Ishikawa (cell line): Measurements from ENCODE around the gene KCNIP4.

Source experiments
- CEBPB ChIP-seq: IDR thresholded peaks from 2 replicates; pipeline ENCODE4 v1.6.1; 2012
- CREB1 ChIP-seq: IDR thresholded peaks from 2 replicates; pipeline ENCODE4 v1.6.1; 2012; ENCODE audit warnings: low read depth
- EGR1 ChIP-seq: IDR thresholded peaks from 2 replicates; pipeline ENCODE4 v1.6.1; 2012
- EP300 ChIP-seq: IDR thresholded peaks from 2 replicates; pipeline ENCODE4 v1.6.1; 2012; ENCODE audit warnings: borderline replicate concordance
- FOXM1 ChIP-seq: IDR thresholded peaks from 2 replicates; pipeline ENCODE4 v1.6.1; 2012; ENCODE audit warnings: low read depth, borderline replicate concordance
- MAX ChIP-seq: IDR thresholded peaks from 2 replicates; pipeline ENCODE4 v1.6.1; 2012
- NFIC ChIP-seq: IDR thresholded peaks from 2 replicates; pipeline ENCODE4 v1.6.1; 2012
- RAD21 ChIP-seq: IDR thresholded peaks from 2 replicates; pipeline ENCODE4 v1.6.1; 2012; ENCODE audit warnings: low read depth
- TAF1 ChIP-seq: IDR thresholded peaks from 2 replicates; pipeline ENCODE4 v1.6.1; 2012; ENCODE audit warnings: low read depth, mild to moderate bottlenecking
- TCF12 ChIP-seq: IDR thresholded peaks from 2 replicates; pipeline ENCODE4 v1.6.1; 2012; ENCODE audit warnings: low read depth
- TEAD4 ChIP-seq: IDR thresholded peaks from 2 replicates; pipeline ENCODE4 v1.6.1; 2012
- YY1 ChIP-seq: IDR thresholded peaks from 2 replicates; pipeline ENCODE4 v1.6.1; 2012; ENCODE audit warnings: low read depth
- ZBTB7A ChIP-seq: IDR thresholded peaks from 2 replicates; pipeline ENCODE4 v1.6.1; 2012; ENCODE audit warnings: low read depth
- TF ChIP-seq, protein P1 (sequence below): IDR thresholded peaks from 2 replicates; pipeline ENCODE4 v1.6.1; 2012; ENCODE audit warnings: low read depth, mild to moderate bottlenecking
- TF ChIP-seq, protein P2 (sequence below): IDR thresholded peaks from 2 replicates; pipeline ENCODE4 v1.6.1; 2012

The KCNIP4 gene

DNA sequence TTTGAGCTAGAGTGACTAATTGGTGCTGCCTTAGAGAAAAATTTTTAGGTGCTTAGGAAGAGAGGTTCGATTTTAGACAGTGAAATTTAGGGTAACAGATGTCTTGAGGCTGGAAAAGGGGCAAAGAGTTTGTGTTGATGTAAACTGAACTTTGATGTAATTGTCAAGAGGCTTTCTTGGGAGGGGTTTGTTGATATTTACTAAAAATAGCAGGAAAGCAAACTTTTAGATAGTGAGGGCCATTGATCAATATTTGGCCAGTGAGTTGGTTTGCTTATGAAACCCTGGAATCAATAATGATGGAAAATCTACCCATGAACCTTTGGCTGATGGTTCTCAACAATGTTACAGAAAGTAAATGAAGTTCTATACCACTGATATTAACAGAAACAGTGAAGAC is 537.5 kb downstream of the KCNIP4 start:
- TF ChIP-seq FOXM1 (no peak), RAD21 (no peak), ZBTB7A (no peak), TAF1 (no peak), TCF12 (no peak), NFIC (no peak), EGR1 (no peak), CEBPB (no peak), CREB1 (no peak), EP300 (no peak), YY1 (no peak), TEAD4 (no peak)
- TF ChIP-seq, protein P1, sequence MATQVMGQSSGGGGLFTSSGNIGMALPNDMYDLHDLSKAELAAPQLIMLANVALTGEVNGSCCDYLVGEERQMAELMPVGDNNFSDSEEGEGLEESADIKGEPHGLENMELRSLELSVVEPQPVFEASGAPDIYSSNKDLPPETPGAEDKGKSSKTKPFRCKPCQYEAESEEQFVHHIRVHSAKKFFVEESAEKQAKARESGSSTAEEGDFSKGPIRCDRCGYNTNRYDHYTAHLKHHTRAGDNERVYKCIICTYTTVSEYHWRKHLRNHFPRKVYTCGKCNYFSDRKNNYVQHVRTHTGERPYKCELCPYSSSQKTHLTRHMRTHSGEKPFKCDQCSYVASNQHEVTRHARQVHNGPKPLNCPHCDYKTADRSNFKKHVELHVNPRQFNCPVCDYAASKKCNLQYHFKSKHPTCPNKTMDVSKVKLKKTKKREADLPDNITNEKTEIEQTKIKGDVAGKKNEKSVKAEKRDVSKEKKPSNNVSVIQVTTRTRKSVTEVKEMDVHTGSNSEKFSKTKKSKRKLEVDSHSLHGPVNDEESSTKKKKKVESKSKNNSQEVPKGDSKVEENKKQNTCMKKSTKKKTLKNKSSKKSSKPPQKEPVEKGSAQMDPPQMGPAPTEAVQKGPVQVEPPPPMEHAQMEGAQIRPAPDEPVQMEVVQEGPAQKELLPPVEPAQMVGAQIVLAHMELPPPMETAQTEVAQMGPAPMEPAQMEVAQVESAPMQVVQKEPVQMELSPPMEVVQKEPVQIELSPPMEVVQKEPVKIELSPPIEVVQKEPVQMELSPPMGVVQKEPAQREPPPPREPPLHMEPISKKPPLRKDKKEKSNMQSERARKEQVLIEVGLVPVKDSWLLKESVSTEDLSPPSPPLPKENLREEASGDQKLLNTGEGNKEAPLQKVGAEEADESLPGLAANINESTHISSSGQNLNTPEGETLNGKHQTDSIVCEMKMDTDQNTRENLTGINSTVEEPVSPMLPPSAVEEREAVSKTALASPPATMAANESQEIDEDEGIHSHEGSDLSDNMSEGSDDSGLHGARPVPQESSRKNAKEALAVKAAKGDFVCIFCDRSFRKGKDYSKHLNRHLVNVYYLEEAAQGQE = no peak
- TF ChIP-seq, protein P2, sequence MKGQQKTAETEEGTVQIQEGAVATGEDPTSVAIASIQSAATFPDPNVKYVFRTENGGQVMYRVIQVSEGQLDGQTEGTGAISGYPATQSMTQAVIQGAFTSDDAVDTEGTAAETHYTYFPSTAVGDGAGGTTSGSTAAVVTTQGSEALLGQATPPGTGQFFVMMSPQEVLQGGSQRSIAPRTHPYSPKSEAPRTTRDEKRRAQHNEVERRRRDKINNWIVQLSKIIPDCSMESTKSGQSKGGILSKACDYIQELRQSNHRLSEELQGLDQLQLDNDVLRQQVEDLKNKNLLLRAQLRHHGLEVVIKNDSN = no peak

GRCh38 chr4:21410372-21410771 is 538.2 kb downstream of the KCNIP4 start:
- TF ChIP-seq TCF12 (no peak), TEAD4 (no peak)

DNA sequence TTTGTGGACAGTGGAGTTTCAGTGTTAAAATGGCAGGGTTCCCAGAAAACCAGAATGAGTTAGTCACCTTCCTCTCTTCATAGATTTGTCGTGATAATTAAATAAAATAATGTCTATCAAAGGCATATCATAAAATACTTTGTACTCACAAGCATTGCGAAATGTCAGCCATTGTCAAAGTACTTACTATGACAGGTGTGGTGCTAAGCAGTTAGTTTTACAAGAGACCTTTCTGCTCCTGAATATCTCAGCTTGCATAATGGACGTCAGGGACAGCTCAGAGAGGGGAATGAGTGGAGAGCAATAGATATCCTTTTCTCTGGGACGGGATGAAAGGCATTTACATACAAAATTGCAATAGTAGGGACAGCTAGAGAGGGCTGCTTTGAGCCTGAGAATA is 560.9 kb downstream of the KCNIP4 start:
- TF ChIP-seq EGR1 (no peak), TEAD4 (no peak), MAX (no peak), ZBTB7A (no peak), TCF12 (no peak), YY1 (no peak), EP300 (no peak), NFIC (no peak), TAF1 (no peak), FOXM1 (no peak), RAD21 (no peak), CREB1 (no peak), CEBPB (no peak)
- TF ChIP-seq, protein P2 = no peak
- TF ChIP-seq, protein P1 = no peak

DNA sequence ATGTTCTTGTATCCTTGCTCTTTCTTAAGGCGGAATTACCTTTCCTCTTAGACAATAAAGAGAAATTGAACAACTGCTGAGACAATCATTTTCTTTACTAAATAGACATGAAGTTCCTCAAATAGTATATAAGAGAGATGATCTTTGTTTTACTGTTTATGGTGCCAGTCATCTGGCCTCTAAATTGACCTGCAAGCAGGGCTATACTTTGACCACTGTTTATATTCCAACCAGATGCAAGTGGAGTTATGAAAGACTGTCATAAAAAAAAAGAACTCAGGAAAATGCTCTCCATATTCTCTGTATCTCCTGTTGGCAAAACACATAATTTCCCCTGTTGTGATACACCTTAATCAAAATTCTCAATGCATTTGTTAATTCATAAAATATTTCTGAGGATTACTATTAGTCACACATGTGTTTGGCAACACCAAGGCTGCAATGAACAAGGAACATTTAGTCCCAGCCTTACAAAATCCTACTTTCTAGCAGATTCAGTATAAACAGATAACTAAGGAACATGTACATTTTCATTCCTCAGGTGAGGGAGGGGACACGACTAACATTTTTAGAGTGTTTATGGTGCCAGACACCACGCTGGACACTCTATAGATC is 562.3 kb downstream of the KCNIP4 start:
- TF ChIP-seq TEAD4 = no peak
- TF ChIP-seq CREB1 = no peak
- TF ChIP-seq, protein P1 = no peak
- TF ChIP-seq TCF12 = no peak
- TF ChIP-seq YY1 = no peak
- TF ChIP-seq FOXM1 = no peak
- TF ChIP-seq, protein P2 = no peak
- no peak for TF ChIP-seq ZBTB7A
- TF ChIP-seq EGR1 = no peak
- TF ChIP-seq TAF1 = no peak
- TF ChIP-seq MAX = no peak
- TF ChIP-seq EP300 = no peak
- no peak for TF ChIP-seq NFIC
- no peak for TF ChIP-seq RAD21
- TF ChIP-seq CEBPB = no peak
